Measurements from ENCODE around the gene CAPZA2.
A peak's percentile ranks its signal among the peaks of the same experiment; 100 is the strongest.

CAPZA2 gene

DNA sequence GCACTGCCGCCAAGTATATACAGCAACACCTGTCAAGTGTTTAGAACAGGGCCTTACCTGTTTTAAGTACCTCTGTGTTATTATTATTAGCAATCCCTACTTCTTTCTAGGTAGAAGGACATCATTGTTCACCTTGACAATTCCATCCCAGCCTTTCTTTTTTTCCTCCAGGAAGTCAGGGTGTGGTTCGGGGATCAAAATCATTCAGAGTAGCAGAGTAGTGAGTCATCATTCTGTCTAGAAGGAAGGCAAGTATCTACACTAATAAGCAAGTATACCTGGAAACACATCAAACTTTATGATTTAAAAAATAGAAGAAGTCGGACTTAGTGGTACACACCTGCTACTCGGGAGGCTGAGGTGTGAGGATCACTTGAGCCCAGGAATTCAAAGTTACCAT lies 25.5 kb upstream of the CAPZA2 start:
- Histone ChIP-seq H2AFZ (ENCODE audit: low read depth, low read length) (no peak overlapping the region), H3K27me3 (ENCODE audit: insufficient read depth, low read length) (peaks cover 2% of the 10 kb centered on the region), H3K36me3 (ENCODE audit: insufficient read depth, low read length) (no peaks in the 10 kb centered on the region), H3K4me1 (ENCODE audit: insufficient read depth, low read length) (no peaks in the 10 kb centered on the region), H3K9me3 (ENCODE audit: low read length) (no peaks in the 10 kb centered on the region), H3K4me3 (ENCODE audit: low read length) (no peak overlapping the region)

DNA sequence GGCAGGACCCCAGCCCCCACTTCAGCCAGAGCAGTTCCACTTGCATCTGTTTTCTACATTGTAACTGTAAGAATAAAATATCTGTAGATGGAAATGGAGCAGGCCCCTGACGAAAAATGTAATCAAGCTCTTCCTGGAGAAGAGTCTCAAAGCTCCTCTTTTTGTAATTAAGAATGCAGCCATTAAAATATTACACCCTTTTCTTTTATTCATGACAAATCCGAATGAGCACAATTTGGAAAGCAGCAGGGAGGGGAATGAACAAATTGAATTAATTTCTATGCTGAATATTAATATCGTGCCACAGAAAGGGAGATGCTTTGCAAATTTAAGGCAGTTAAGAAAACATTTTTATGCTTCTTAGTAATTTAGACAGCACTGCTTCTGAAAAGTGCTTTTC lies 24.8 kb upstream of the CAPZA2 start:
- Histone ChIP-seq H3K9me3 (ENCODE audit: low read length) (no peaks in the 10 kb centered on the region), H2AFZ (ENCODE audit: low read depth, low read length) (no peak overlapping the region), H3K36me3 (ENCODE audit: insufficient read depth, low read length) (no peaks in the 10 kb centered on the region), H3K4me3 (ENCODE audit: low read length) (no peak overlapping the region), H3K27me3 (ENCODE audit: insufficient read depth, low read length) (peaks cover 2% of the 10 kb centered on the region), H3K4me1 (ENCODE audit: insufficient read depth, low read length) (no peaks in the 10 kb centered on the region)

DNA sequence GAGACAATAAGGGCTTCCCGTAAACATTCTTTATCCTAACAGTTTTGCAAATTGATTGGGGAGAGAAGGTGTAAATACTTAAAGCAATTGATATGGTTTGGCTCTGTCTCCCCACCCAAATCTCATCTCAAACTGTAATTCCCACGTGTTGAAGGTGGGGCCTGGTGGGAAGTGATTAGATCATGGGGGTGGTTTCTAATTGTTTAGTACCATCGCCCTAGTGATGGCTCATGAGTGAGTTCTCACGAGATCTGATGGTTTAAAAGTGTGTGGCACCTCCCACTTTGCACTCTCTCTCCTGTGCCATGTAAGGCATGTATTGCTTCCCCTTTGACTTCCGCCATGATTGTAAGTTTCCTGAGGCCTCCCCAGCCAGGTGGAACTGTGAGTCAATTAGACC lies 22.1 kb upstream of the CAPZA2 start:
- Histone ChIP-seq H3K9me3 (ENCODE audit: low read length) (peaks cover 3% of the 10 kb centered on the region), H3K27me3 (ENCODE audit: insufficient read depth, low read length) (peaks cover 2% of the 10 kb centered on the region), H3K4me1 (ENCODE audit: insufficient read depth, low read length) (no peaks in the 10 kb centered on the region), H3K4me3 (ENCODE audit: low read length) (no peak overlapping the region), H3K36me3 (ENCODE audit: insufficient read depth, low read length) (no peaks in the 10 kb centered on the region), H2AFZ (ENCODE audit: low read depth, low read length) (no peak overlapping the region)

DNA sequence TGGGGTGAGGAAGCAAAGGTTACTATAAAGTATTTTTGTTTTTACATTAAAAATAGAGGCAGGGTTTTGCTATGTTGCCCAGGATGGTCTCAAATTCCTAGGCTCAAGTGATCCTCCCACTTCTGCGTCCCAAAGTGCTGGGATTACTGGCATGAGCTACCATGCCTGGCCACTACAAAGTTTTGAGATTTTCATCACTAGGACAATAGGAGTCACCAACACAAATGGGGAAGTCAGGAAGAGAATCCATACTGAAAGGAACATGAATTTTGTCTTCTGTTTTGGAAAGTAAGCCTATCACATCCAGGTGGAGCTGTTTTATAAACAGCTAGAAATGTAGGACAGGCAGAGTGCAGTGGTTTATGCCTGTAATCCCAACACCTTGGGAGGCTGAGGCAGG lies 20.0 kb upstream of the CAPZA2 start:
- Histone ChIP-seq H3K9me3 (ENCODE audit: low read length) (peaks cover 3% of the 10 kb centered on the region), H3K36me3 (ENCODE audit: insufficient read depth, low read length) (no peaks in the 10 kb centered on the region), H3K4me3 (ENCODE audit: low read length) (no peak overlapping the region), H2AFZ (ENCODE audit: low read depth, low read length) (no peak overlapping the region), H3K27me3 (ENCODE audit: insufficient read depth, low read length) (peaks cover 2% of the 10 kb centered on the region), H3K4me1 (ENCODE audit: insufficient read depth, low read length) (no peaks in the 10 kb centered on the region)

GRCh38 chr7:116843378-116843777 lies 19.0 kb upstream of the CAPZA2 start:
- Histone ChIP-seq H2AFZ (ENCODE audit: low read depth, low read length) (no peak overlapping the region), H3K27me3 (ENCODE audit: insufficient read depth, low read length) (peaks cover 2% of the 10 kb centered on the region), H3K36me3 (ENCODE audit: insufficient read depth, low read length) (no peaks in the 10 kb centered on the region), H3K4me3 (ENCODE audit: low read length) (no peak overlapping the region), H3K9me3 (ENCODE audit: low read length) (peaks cover 3% of the 10 kb centered on the region), H3K4me1 (ENCODE audit: insufficient read depth, low read length) (no peaks in the 10 kb centered on the region)

- Histone ChIP-seq H3K36me3 (ENCODE audit: insufficient read depth, low read length) (no peaks in the 10 kb centered on the region), H3K9me3 (ENCODE audit: low read length) (no peaks in the 10 kb centered on the region), H3K4me1 (ENCODE audit: insufficient read depth, low read length) (peaks cover 7% of the 10 kb centered on the region), H3K4me3 (ENCODE audit: low read length) (no peak overlapping the region), H3K27me3 (ENCODE audit: insufficient read depth, low read length) (no peaks in the 10 kb centered on the region), H2AFZ (ENCODE audit: low read depth, low read length) (no peak overlapping the region)
Observed at GRCh38 chr7:116851175-116851574, 11.2 kb upstream of the CAPZA2 start.

GRCh38 chr7:116851671-116852070 lies 10.7 kb upstream of the CAPZA2 start:
- no peaks in the 10 kb centered on the region for H3K27me3 ChIP-seq (ENCODE audit: insufficient read depth, low read length)
- H3K36me3 ChIP-seq (ENCODE audit: insufficient read depth, low read length) = no peaks in the 10 kb centered on the region
- no peak overlapping the region for H3K4me3 ChIP-seq (ENCODE audit: low read length)
- H3K9me3 ChIP-seq (ENCODE audit: low read length) = no peaks in the 10 kb centered on the region
- peaks cover 7% of the 10 kb centered on the region for H3K4me1 ChIP-seq (ENCODE audit: insufficient read depth, low read length)
- H2AFZ ChIP-seq (ENCODE audit: low read depth, low read length) = no peak overlapping the region

DNA sequence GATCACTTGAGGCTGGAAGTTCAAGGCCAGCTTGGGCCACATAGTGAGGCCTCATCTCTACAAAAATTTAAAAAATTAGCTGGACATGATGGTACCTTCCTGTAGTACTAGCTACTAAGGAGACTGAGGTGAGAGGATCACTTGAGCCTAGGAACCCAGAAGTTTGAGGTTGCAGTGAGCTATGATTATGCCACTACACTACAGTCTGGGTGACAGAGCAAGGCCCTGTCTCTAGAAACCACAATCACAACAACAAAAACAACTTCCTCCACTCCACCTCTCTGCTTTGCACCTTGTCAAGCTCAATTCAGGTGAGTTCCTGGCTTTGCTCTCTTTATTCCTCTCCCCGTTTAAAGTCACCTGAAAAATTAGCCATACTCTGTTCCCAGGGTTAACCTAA lies 8.3 kb upstream of the CAPZA2 start:
- peaks cover 7% of the 10 kb centered on the region for H3K4me1 ChIP-seq (ENCODE audit: insufficient read depth, low read length)
- no peaks in the 10 kb centered on the region for H3K27me3 ChIP-seq (ENCODE audit: insufficient read depth, low read length)
- no peak overlapping the region for H2AFZ ChIP-seq (ENCODE audit: low read depth, low read length)
- no peaks in the 10 kb centered on the region for H3K36me3 ChIP-seq (ENCODE audit: insufficient read depth, low read length)
- H3K4me3 ChIP-seq (ENCODE audit: low read length) = no peak overlapping the region
- H3K9me3 ChIP-seq (ENCODE audit: low read length) = no peaks in the 10 kb centered on the region

DNA sequence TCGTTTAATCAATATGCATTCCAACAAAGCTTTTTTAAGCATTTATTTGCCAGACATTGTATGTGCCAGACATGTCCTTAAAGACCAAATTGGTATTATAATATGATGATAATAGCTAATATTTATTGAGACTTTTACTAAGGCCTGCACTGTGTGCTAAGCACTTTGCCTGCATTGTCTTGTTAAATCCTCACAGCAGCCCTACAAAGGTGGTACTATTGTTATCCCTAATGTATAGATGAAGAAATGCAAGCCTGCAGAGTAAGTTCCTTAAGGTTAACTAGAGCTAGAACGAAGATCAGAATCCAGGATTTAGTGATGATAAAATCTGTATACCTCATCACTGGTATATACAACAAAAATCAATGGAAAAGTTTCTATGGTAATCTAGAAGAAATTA lies 5.3 kb upstream of the CAPZA2 start:
- H3K4me3 ChIP-seq (ENCODE audit: low read length) = no peak overlapping the region
- no peaks in the 10 kb centered on the region for H3K9me3 ChIP-seq (ENCODE audit: low read length)
- peaks cover 10% of the 10 kb centered on the region for H3K4me1 ChIP-seq (ENCODE audit: insufficient read depth, low read length)
- no peak overlapping the region for H2AFZ ChIP-seq (ENCODE audit: low read depth, low read length)
- H3K27me3 ChIP-seq (ENCODE audit: insufficient read depth, low read length) = no peaks in the 10 kb centered on the region
- H3K36me3 ChIP-seq (ENCODE audit: insufficient read depth, low read length) = no peaks in the 10 kb centered on the region

GRCh38 chr7:116859323-116859722 lies 3.1 kb upstream of the CAPZA2 start:
- H3K27me3 ChIP-seq (ENCODE audit: insufficient read depth, low read length) = no peaks in the 10 kb centered on the region
- H2AFZ ChIP-seq (ENCODE audit: low read depth, low read length) = no peak overlapping the region
- H3K4me3 ChIP-seq (ENCODE audit: low read length) = no peak overlapping the region
- H3K36me3 ChIP-seq (ENCODE audit: insufficient read depth, low read length) = no peaks in the 10 kb centered on the region
- no peaks in the 10 kb centered on the region for H3K9me3 ChIP-seq (ENCODE audit: low read length)
- peaks cover 14% of the 10 kb centered on the region for H3K4me1 ChIP-seq (ENCODE audit: insufficient read depth, low read length)

- peaks cover 3% of the 10 kb centered on the region for H3K9me3 ChIP-seq (ENCODE audit: low read length)
- peak overlapping the region; percentile 25 for H3K4me3 ChIP-seq (ENCODE audit: low read length)
- no peaks in the 10 kb centered on the region for H3K36me3 ChIP-seq (ENCODE audit: insufficient read depth, low read length)
- no peaks in the 10 kb centered on the region for H3K27me3 ChIP-seq (ENCODE audit: insufficient read depth, low read length)
- peak overlapping the region; percentile 83 for H2AFZ ChIP-seq (ENCODE audit: low read depth, low read length)
- H3K4me1 ChIP-seq (ENCODE audit: insufficient read depth, low read length) = peaks cover 10% of the 10 kb centered on the region
Observed at GRCh38 chr7:116861717-116862116, 670 bp upstream of the CAPZA2 start.

GRCh38 chr7:116862951-116863670 lies 724 bp downstream of the CAPZA2 start:
- Histone ChIP-seq H3K4me1 (ENCODE audit: insufficient read depth, low read length) (peaks cover 10% of the 10 kb centered on the region), H3K36me3 (ENCODE audit: insufficient read depth, low read length) (no peaks in the 10 kb centered on the region), H3K4me3 (ENCODE audit: low read length) (peak overlapping the region; percentile 93), H3K27me3 (ENCODE audit: insufficient read depth, low read length) (no peaks in the 10 kb centered on the region), H3K9me3 (ENCODE audit: low read length) (peaks cover 3% of the 10 kb centered on the region), H2AFZ (ENCODE audit: low read depth, low read length) (peak overlapping the region; percentile 83)

DNA sequence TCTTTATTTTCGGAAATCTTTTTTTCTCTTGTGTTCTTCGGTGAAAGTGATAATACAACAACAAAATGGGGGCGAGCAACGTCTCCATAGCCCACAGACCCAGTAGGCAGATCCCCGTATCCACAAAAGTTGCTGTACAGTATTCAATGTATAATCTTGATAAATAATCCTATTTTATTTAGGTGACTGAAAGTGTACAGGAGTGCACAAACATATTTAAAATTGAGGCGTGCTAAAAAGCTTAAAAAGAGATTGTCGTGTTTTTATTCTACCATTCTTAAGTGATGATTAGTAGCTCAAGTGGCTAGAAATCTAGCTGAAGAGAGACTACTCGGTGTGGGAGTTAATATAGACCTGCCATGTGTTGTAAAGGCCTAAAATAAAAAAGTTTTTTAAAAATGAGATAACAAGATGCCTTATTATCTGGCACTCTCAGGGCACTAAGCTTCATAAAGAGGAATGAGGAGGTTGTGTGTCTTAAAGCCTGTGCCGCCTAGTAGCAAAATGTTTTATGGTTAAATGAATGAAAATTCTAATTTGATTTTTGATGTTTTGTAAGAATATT lies 1.6 kb downstream of the CAPZA2 start:
- H2AFZ ChIP-seq (ENCODE audit: low read depth, low read length) = no peak overlapping the region
- peaks cover 10% of the 10 kb centered on the region for H3K4me1 ChIP-seq (ENCODE audit: insufficient read depth, low read length)
- H3K9me3 ChIP-seq (ENCODE audit: low read length) = peaks cover 3% of the 10 kb centered on the region
- H3K27me3 ChIP-seq (ENCODE audit: insufficient read depth, low read length) = no peaks in the 10 kb centered on the region
- peak overlapping the region; percentile 93 for H3K4me3 ChIP-seq (ENCODE audit: low read length)
- H3K36me3 ChIP-seq (ENCODE audit: insufficient read depth, low read length) = no peaks in the 10 kb centered on the region

Measured in neuron (in vitro differentiated cells).